Umbilical cord (tissue), 2 donors: Measurements from ENCODE around the gene PTPMT1. TPM values are rescaled to one million over a fixed set of nuclear protein-coding genes. Genes with fewer than 3 reads are reported as not detected.

Experiments used
- DNase-seq: peaks from one replicate; pipeline ENCODE4 v3.0.0-alpha.2; 2015; ENCODE audit warnings: low spot score
- total RNA-seq: library from RNA; depleted of rRNA; stranded (reverse); fragments of >200 nt; gene quantifications from one replicate; pipeline ENCODE4 v1.2.3, GENCODE V29; 2014; ENCODE audit warnings: low replicate concordance; ENCODE audit not compliant: insufficient read depth

PTPMT1 gene
- total RNA-seq, 1 donor from 2014 or later, result 26.7 TPM

DNA sequence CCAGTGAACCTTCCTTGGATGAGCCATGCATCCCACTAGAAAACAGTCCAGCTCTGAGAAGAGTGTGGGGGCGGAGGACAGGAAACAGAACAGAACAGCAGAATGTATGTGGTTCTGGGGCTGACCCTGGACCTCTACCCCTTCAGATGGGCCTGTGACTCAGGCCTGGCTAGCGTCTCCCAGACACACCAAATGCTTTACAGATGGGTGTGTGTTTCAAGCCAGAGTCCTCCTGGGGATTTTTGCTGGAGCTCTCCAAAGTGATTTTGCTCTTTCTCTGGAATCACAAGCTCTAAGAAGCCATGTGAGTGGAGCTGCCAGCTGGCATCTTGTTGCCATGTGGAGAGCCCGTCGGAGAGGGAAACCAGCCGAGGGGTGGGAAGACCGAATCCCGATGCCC lies 42.0 kb downstream of the PTPMT1 start:
- peak; percentile 36 for DNase-seq

DNA sequence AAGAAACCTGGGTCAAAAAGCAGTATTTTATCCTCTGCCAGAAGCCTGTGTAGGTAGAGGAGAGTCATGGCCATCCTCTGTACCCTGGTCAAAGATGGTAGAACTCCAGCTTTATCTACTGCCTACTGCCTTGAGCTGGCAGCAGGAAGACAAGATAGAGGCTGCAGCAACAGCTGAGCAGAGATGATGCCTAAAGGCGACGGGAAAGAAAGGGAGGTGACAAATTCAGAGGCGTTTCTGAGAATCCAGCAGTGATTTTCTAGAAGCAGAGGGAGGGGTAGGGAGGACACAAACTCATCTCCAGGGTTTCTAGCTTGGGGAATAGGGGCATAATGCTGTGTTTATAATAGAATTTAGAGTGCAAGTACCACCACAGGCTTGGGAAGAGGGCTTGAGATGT lies 44.3 kb downstream of the PTPMT1 start:
- no peak for DNase-seq

DNA sequence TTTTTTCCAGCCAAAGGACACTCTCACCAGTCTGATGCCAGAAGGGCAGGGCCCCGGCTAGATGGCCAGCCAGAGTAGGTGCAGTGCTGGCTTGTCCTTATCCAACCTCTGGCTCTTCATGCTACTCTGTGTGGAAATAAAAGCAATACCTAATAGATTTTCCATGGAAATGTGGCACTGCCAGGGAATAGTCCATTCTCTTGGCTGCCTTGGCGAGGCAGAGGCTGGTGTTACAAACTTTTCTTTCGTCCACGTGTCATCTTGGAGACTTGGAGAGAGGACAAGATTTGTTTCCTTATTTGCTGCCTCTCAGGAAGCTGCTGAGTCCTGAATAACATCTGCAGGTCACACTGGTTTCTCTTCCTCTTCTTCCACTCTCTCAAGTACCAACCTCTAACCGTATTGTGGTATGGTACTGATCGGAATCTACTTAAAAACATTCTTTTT lies 46.0 kb downstream of the PTPMT1 start:
- DNase-seq, result peak; percentile 35

DNA sequence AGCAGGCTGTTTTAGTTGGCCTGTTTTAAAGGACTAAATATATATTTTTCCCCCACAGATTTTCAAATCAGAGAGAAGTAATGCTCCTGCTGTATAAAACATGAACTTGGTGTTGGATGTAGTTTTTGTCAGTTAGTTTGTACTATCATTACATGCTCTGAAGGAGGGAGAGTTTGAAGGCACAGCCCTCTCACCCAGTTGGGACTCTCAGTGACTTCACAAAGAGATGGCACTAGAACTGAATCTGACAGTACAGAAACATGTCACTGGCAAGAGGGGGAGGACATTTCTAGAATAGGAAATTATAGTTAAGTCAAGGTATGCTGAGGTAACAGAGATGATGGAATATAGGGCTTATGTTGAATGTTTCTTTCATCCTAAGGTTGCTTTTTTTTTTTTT lies 49.9 kb downstream of the PTPMT1 start:
- no peak for DNase-seq

DNA sequence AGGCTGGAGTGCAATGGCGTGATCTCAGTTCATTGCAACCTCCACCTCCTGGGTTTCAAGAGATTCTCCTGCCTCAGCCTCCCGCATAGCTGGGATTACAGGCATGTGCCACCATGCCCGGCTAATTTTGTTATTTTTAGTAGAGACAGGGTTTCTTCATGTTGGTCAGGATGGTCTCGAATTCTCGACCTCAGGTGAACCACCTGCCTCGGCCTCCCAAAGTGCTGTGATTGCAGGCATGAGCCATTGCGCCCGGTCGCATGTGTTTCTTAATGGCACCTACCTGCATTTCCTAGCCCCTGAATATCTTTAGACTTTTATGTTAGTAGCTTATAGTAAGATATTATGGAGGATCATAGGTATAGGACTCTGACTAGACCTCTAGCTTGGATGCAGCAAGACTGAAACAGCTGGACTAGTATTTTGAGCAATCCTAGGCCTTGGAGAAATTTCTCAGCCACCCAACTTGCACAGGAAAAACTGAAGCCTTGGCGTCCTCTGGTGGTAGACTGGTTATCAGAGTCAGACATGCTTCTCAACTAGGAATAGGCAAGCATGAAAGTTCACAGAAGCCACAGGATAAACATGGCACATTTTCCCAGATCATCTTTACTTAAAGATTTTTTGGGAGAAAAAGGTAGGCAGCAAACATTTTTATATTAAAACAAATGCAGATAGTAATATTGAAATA lies 51.5 kb downstream of the PTPMT1 start:
- peak; percentile 57 for DNase-seq

DNA sequence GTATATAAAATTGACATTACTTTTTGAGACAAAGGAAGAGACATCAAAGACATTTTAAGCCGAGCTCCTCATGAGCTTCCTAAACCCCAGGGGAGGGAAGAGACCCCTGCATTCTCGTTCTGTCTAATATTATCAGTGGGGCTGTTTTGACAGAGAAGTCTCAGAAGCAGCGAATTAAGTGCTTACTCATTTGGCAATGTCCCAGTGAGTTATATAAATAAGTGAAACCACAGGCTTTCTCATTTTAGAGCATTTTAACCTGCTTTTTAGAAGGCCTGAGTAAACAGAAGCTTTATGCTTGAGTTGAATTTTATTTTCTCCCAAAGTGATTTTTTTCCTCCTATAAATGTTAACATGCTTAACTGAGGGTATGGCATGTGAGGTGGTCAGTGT lies 52.0 kb downstream of the PTPMT1 start:
- no peak for DNase-seq

DNA sequence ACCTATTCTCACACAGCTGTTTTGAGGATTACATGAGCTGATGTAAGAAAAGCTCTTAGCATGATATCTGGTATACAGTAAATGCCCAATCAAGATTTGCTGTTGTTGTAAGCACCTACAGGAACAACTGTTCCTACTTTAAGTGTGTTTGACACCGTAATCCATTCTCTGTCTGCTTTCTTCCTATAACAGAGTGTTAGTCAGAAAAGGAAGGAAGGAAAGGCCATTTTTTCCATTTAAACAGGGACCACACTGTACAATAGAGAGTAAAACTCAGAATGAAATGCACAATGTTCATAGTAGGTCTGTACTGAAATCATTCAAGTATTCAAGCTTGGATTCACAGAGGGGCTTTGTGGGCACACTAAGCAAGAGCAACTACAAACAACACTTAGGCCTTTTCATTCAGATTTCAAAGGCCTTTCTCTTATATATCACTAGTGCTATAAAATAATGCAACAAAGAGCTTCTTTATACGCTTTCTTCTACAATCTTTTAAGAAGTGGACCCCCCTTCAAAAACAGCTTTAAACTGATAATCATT lies 55.5 kb downstream of the PTPMT1 start:
- no peak for DNase-seq

Other genes starting within 250 kb of the PTPMT1 start
- 1.2 TPM for gene MYBPC3, start 212.9 kb upstream of the PTPMT1 start, total RNA-seq
- gene SPI1, start 187.1 kb upstream of the PTPMT1 start, total RNA-seq, result 8.2 TPM
- 74.6 TPM for gene SLC39A13, start 157.0 kb upstream of the PTPMT1 start, total RNA-seq
- 79.9 TPM for gene PSMC3, start 139.2 kb upstream of the PTPMT1 start, total RNA-seq
- gene RAPSN, start 116.5 kb upstream of the PTPMT1 start, total RNA-seq, result 0.96 TPM
- gene CELF1, start 12.5 kb upstream of the PTPMT1 start, total RNA-seq, result 120 TPM
- 11.3 TPM for gene KBTBD4, start 13.4 kb downstream of the PTPMT1 start, total RNA-seq
- gene NDUFS3, start 13.5 kb downstream of the PTPMT1 start, total RNA-seq, result 40.2 TPM
- gene FAM180B, start 21.1 kb downstream of the PTPMT1 start, total RNA-seq, result not detected
- gene C1QTNF4, start 28.8 kb downstream of the PTPMT1 start, total RNA-seq, result 4.3 TPM
- gene MTCH2, start 77.0 kb downstream of the PTPMT1 start, total RNA-seq, result 39.7 TPM
- gene AGBL2, start 149.8 kb downstream of the PTPMT1 start, total RNA-seq, result 1.2 TPM
- 133 TPM for gene FNBP4, start 201.7 kb downstream of the PTPMT1 start, total RNA-seq